BE2C (cell line): ENCODE results near the gene COPG2.

Source experiments
- DNase-seq: peaks from one replicate; pipeline ENCODE4 v3.0.0-alpha.2; 2020
- H3K27me3 ChIP-seq: fragments of 250-450 bp; sonication (Bioruptor Pico); 2 replicates; pipeline ENCODE4 v1.5.1; 2020; ENCODE audit warnings: mild to moderate bottlenecking
- H3K36me3 ChIP-seq: fragments of 250-450 bp; sonication (Bioruptor Pico); 2 replicates; pipeline ENCODE4 v1.5.1; 2020; ENCODE audit warnings: mild to moderate bottlenecking
- H3K4me1 ChIP-seq: fragments of 250-450 bp; sonication (Bioruptor Pico); 2 replicates; pipeline ENCODE4 v1.5.1; 2020
- H3K4me3 ChIP-seq: 2 replicates; pipeline ENCODE4 v1.5.1; 2011; ENCODE audit warnings: low read depth, low read length
- H3K9me3 ChIP-seq: fragments of 250-450 bp; sonication (Bioruptor Pico); 2 replicates; pipeline ENCODE4 v1.5.1; 2020
- CTCF ChIP-seq: IDR thresholded peaks from 2 replicates; pipeline ENCODE4 v1.5.1; 2012; ENCODE audit warnings: mild to moderate bottlenecking, low read depth, low read length

The COPG2 gene

DNA sequence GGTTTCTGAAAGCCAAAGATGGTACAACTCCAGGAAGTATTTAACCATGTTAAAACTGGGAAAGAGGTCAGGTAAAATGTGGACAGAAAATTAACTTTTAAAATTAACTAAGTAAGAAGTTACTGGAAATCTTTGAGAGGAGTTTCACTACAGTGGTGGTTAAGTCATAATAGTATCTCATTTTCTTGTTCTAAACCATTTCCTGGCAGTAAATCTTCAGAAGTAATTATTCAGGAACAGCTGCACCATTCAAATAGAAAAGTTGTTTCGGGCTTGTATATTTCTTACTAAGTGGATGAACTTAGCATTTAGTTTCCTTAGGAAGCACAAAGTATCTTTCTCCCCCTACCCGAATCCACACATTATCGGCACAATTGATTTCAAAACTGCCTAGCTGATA, 27.1 kb downstream of the COPG2 start:
- no peaks in the 10 kb centered on the region for H3K4me1 ChIP-seq
- no peak for TF ChIP-seq CTCF
- DNase-seq = no peak
- H3K4me3 ChIP-seq = no peak overlapping the region
- H3K27me3 ChIP-seq = no peaks in the 10 kb centered on the region
- H3K36me3 ChIP-seq = no peaks in the 10 kb centered on the region
- no peaks in the 10 kb centered on the region; the same call in 1 of the 2 replicates for H3K9me3 ChIP-seq

- Histone ChIP-seq H3K36me3 (no peaks in the 10 kb centered on the region), H3K4me1 (no peaks in the 10 kb centered on the region), H3K27me3 (no peaks in the 10 kb centered on the region), H3K9me3 (no peaks in the 10 kb centered on the region), H3K4me3 (no peak overlapping the region)
- no peak for TF ChIP-seq CTCF
- DNase-seq = no peak
Observed at GRCh38 chr7:130641040-130641439, 27.5 kb downstream of the COPG2 start.

DNA sequence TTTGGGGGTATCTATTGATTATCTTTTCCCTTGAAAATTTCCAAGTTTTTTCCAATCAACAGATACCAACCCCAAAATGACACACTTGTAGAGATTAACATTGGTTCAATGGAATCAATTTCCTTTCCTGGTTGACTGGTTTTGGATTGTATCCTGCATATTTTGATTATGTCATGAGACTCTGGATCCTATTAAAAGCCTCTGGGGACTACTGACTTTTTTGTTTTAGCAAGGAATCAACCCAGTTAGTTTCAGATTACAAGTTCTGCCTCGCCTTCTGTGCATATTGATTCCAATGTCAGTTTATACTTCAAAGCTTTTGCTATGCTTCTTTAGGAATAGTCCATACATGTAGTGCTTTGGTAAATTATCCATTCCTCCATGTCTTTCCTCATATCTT, 29.2 kb downstream of the COPG2 start:
- H3K27me3 ChIP-seq = no peaks in the 10 kb centered on the region
- no peaks in the 10 kb centered on the region for H3K36me3 ChIP-seq
- no peak for TF ChIP-seq CTCF

DNA sequence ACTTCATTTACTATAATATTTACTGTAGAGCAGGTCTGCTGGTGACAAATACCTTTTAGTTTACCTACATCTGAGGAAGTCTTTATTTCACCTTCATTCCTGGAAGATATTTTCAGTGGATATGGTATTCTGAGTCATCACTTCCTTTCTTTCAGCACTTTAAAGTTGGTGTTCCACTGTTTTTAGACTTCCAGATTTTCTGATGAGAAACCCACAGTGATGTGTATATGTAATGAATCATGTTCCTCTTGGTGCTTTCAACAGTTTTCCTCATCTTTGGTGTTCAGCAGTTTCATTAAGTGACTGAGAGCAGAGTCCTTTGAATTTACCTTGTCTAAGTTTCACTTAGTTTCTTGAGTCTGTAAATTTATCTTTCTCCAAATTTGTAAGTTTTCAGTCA, 36.4 kb downstream of the COPG2 start:
- H3K27me3 ChIP-seq = no peaks in the 10 kb centered on the region
- H3K9me3 ChIP-seq = no peaks in the 10 kb centered on the region
- no peak for DNase-seq

More for the DNA sequence above, 29.2 kb downstream of the COPG2 start:
- DNase-seq = no peak
- Histone ChIP-seq H3K9me3 (no peaks in the 10 kb centered on the region), H3K4me1 (no peaks in the 10 kb centered on the region), H3K4me3 (no peak overlapping the region)

GRCh38 chr7:130628901-130629300, 39.6 kb downstream of the COPG2 start:
- Histone ChIP-seq H3K9me3 (no peaks in the 10 kb centered on the region), H3K4me1 (no peaks in the 10 kb centered on the region), H3K36me3 (no peaks in the 10 kb centered on the region), H3K27me3 (no peaks in the 10 kb centered on the region), H3K4me3 (no peak overlapping the region)
- DNase-seq = no peak
- TF ChIP-seq CTCF = no peak

More for the DNA sequence above, 36.4 kb downstream of the COPG2 start:
- no peaks in the 10 kb centered on the region for H3K4me1 ChIP-seq
- no peak overlapping the region for H3K4me3 ChIP-seq
- H3K36me3 ChIP-seq = no peaks in the 10 kb centered on the region
- no peak for TF ChIP-seq CTCF

GRCh38 chr7:130627775-130628174, 40.8 kb downstream of the COPG2 start:
- Histone ChIP-seq H3K9me3 (no peaks in the 10 kb centered on the region), H3K27me3 (no peaks in the 10 kb centered on the region), H3K4me3 (no peak overlapping the region), H3K4me1 (no peaks in the 10 kb centered on the region), H3K36me3 (no peaks in the 10 kb centered on the region)
- no peak for TF ChIP-seq CTCF
- DNase-seq = no peak
